Adrenal gland (tissue), 12 donors: ENCODE measurements around the gene RBFOX1. TPM values are rescaled to one million over a fixed set of nuclear protein-coding genes. Genes with fewer than 3 reads are reported as not detected.

Experiments used
- DNase-seq, 7 donors: peaks; one replicate each; pipeline ENCODE4 v3.0.0-alpha.2; 2019 to 2020
- H3K27ac ChIP-seq, 5 donors: fragments of 200-600 bp; sonication (generic) in 4 of 5; 1 replicate in 3 of 5; 2 replicates in 2 of 5; pipeline versions ENCODE4 v1.5.1 to v1.8.0; 2016 to 2020; ENCODE audit warnings: mild to moderate bottlenecking in 1 of 5
- H3K27me3 ChIP-seq: fragments of 200-600 bp; 2 replicates; pipeline ENCODE4 v1.8.0; 2021
- H3K36me3 ChIP-seq, 2 donors: fragments of 200-600 bp; replicated peaks in 1 of 2; 1 replicate in 1 of 2; 2 replicates in 1 of 2; pipeline versions ENCODE4 v1.5.1 to v1.8.0; 2018 to 2022
- H3K4me1 ChIP-seq, 2 donors: fragments of 200-600 bp; replicated peaks in 1 of 2; 1 replicate in 1 of 2; 2 replicates in 1 of 2; pipeline versions ENCODE4 v1.5.1 to v1.8.0; 2018 to 2021
- H3K4me3 ChIP-seq, 4 donors: fragments of 200-600 bp; sonication (generic) in 3 of 4; one replicate each; pipeline ENCODE4 v1.5.1; 2016 to 2018
- H3K9me3 ChIP-seq, 3 donors: fragments of 200-600 bp; sonication (generic) in 1 of 3; replicated peaks in 1 of 3; 1 replicate in 2 of 3; 2 replicates in 1 of 3; pipeline versions ENCODE4 v1.5.1 to v1.8.0; 2016 to 2021
- POLR2A ChIP-seq, 2 donors: fragments of 450-650 bp; IDR thresholded peaks; one replicate each; pipeline ENCODE4 v1.6.1; 2017; ENCODE audit warnings: antibody characterized with exemption in 2 of 2, mild to moderate bottlenecking in 2 of 2, moderate library complexity in 1 of 2
- WGBS, 4 donors: extraction: QIAGEN DNeasy Blood & Tissue Kit in 2 of 4; methylation state at CpG; one replicate each; pipeline versions ENCODE4 v1.1.5 to v1.1.7; 2013 to 2017; 5-methylcytosine and 5-hydroxymethylcytosine counted together
- intact Hi-C, 2 donors: fragments of 100-400 bp; cut with DNase I; formaldehyde crosslinking; loops; one replicate each; pipeline versions ENCODE4 v1.14.1 to v1.15.0; 2022 to 2023
- polyA plus RNA-seq, 3 donors: library from polyadenylated mRNA; stranded (reverse); fragments of 200-250 nt in 2 of 3; fragments of 350-450 nt in 1 of 3; fragmentation: Illumina TruSeq in 1 of 3; extraction: RNeasy Lipid Tissue Mini Kit (QIAGEN cat#74804) in 1 of 3; gene quantifications; one replicate each; pipeline ENCODE4 v1.2.3, GENCODE V29; 2013 to 2014
- total RNA-seq, 9 donors: library from RNA; depleted of rRNA in 4 of 9; stranded (reverse); fragments of >200 nt in 4 of 9; fragments of 120-200 nt in 1 of 9; fragmentation: NEBNext Ultra II Directional in 1 of 9; extraction: Animal tissue kit (Norgen Biotek cat#: 25700) in 1 of 9; gene quantifications; one replicate each; pipeline versions ENCODE4 v1.1.0 to v1.2.4, GENCODE V29; 2013 to 2023
- TF ChIP-seq, protein P1 (sequence below), 6 experiments: fragments of 450-650 bp in 4 of 6; fragments of 200-600 bp in 2 of 6; sonication (generic) in 1 of 6; IDR thresholded peaks; 1 replicate in 5 of 6; 2 replicates in 1 of 6; pipeline versions ENCODE4 v1.5.1 to v1.8.0; 2016 to 2021; ENCODE audit warnings: antibody characterized with exemption in 6 of 6, mild to moderate bottlenecking in 2 of 6, moderate library complexity in 1 of 6
- donor health status: healthy with polysubstance abuse.
- donor health status: Bipolar disorder and iron deficiency.
- donor health status: DM: yes; HTN: yes; CAD: no.
- donor health status: DM: no; HTN: no; CAD: no.
- donor health status: DM: no; HTN: no; CAD: no.
- donor health status: DM: yes; HTN: yes; CAD: no.

Gene RBFOX1
- total and polyA plus RNA-seq, 12 donors: 0.19 to 6.3 (median 0.71) TPM; not detected in 4

DNA sequence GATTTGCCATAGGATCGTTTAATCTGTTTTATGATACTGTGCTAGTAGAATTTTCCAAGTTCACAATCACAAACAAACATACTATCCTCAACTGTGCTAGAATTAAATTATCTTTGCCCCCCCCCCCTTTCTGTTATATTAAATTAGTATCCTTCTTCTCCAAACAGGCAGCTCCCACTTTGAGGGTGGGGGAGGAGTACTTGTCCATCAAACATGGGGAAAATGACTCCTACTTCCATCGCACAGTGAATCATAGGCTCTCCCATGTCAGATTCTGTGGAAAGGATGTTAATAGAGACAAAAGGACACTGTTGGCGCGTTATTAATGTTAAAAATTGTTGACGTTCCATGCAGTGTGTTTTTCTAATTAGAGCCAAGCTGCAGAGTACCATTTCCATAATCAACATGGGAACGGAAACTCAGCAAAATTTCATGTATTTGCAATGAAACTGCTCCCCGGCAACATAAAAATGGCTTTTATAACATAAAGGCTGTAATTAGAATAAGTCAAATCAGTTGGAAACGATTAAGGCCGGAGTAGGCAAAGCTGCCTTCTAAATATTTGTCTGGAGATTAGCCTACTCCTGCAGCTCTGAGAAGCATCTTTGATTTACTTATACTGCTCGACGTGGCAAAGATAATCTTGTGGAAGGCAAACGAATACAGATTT lies 104.6 kb downstream of the RBFOX1 start:
- Histone ChIP-seq H3K4me3 (no peak overlapping the region), H3K27me3 (no peaks in the 10 kb centered on the region), H3K27ac (no peak overlapping the region), H3K4me1 (no peaks in the 10 kb centered on the region), H3K9me3 (no peaks in the 10 kb centered on the region), H3K36me3 (no peaks in the 10 kb centered on the region)
- no peak for TF ChIP-seq POLR2A (IDR thresholded peaks at IDR 0.05)
- TF ChIP-seq, protein P1, sequence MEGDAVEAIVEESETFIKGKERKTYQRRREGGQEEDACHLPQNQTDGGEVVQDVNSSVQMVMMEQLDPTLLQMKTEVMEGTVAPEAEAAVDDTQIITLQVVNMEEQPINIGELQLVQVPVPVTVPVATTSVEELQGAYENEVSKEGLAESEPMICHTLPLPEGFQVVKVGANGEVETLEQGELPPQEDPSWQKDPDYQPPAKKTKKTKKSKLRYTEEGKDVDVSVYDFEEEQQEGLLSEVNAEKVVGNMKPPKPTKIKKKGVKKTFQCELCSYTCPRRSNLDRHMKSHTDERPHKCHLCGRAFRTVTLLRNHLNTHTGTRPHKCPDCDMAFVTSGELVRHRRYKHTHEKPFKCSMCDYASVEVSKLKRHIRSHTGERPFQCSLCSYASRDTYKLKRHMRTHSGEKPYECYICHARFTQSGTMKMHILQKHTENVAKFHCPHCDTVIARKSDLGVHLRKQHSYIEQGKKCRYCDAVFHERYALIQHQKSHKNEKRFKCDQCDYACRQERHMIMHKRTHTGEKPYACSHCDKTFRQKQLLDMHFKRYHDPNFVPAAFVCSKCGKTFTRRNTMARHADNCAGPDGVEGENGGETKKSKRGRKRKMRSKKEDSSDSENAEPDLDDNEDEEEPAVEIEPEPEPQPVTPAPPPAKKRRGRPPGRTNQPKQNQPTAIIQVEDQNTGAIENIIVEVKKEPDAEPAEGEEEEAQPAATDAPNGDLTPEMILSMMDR (IDR thresholded peaks at IDR 0.05): no peak
- DNase-seq: no peak
- 63 to 75% (median 70%) methylated on average over 12 of the region's 12 CpGs for WGBS, 4 donors
- intact Hi-C loops: no loop called here

DNA sequence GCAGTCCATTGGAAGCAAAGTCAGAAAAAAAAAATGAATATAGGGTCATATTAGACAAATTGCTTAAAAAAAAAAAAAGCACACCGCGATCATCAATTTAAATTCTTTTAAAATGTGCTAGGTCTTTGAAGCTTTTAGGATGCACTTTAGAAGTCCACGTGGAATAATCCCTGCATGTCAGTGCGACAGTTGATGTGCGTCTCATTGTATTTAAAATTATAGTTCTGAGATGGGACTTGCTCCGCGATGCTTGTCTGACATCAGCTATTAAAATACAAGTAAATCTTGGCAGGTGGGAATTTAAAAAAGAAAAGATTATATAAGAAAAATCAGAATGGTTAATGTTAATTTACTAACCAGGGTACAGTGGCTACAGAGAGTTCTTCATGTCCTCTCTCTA lies 105.2 kb downstream of the RBFOX1 start:
- Histone ChIP-seq H3K4me1 (no peaks in the 10 kb centered on the region), H3K9me3 (no peaks in the 10 kb centered on the region), H3K4me3 (no peak overlapping the region), H3K36me3 (no peaks in the 10 kb centered on the region), H3K27ac (no peak overlapping the region), H3K27me3 (no peaks in the 10 kb centered on the region)
- 87 to 89% (median 88%) methylated on average over 7 of the region's 7 CpGs for WGBS, 4 donors
- DNase-seq: no peak
- TF ChIP-seq, protein P1 (IDR thresholded peaks at IDR 0.05): no peak
- no peak for TF ChIP-seq POLR2A (IDR thresholded peaks at IDR 0.05)
- intact Hi-C loops: no loop called here

DNA sequence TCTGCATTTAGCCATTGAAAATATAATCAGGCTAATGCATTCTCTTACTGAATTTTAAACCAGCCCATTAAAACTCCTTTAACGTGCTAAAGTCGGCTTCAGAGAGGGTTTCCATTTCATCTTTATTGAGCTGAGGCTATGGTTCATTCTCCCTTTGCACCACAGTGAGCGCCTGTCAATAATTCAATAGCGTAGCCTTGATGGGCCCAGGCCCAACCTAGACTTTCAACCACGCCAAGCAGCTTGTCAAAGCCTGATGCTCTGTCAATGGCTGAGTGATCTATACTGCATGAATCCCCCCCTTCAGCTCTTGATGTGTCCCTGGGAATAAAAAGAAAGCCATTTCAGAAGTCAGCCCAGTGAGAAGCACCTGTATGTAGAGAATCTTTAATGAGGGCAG lies 106.0 kb downstream of the RBFOX1 start:
- H3K27me3 ChIP-seq: no peaks in the 10 kb centered on the region
- intact Hi-C loops: no loop called here
- no peak for DNase-seq
- no peaks in the 10 kb centered on the region for H3K9me3 ChIP-seq
- no peak overlapping the region for H3K4me3 ChIP-seq
- TF ChIP-seq, protein P1 (IDR thresholded peaks at IDR 0.05): no peak
- no peak for TF ChIP-seq POLR2A (IDR thresholded peaks at IDR 0.05)
- WGBS, 4 donors: 78 to 81% (median 80%) methylated on average over 5 of the region's 5 CpGs
- H3K4me1 ChIP-seq: no peaks in the 10 kb centered on the region
- H3K36me3 ChIP-seq: no peaks in the 10 kb centered on the region
- H3K27ac ChIP-seq: no peak overlapping the region

DNA sequence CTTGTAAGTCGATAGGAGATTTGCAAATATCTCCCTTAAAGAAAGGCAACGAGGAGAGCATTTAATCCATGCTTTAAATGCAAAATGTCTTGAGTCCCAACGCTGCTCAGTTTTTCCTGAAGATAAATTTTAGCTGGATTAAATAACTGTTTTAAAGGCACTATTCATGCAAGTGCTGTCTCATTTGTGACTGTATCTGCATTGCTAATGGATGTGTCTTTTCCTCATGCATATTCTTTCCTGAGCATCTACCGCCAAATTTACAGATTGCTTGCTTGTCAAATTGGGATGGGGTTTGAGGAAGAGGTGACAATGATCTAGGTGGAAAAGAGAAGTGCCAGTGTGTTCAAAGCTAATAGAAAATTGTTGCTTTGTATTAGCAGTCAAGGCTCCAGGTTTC lies 106.9 kb downstream of the RBFOX1 start:
- Histone ChIP-seq H3K27me3 (no peaks in the 10 kb centered on the region), H3K9me3 (no peaks in the 10 kb centered on the region), H3K36me3 (no peaks in the 10 kb centered on the region), H3K4me3 (no peak overlapping the region), H3K27ac (no peak overlapping the region), H3K4me1 (no peaks in the 10 kb centered on the region)
- DNase-seq: no peak
- intact Hi-C loops: no loop called here
- no peak for TF ChIP-seq POLR2A (IDR thresholded peaks at IDR 0.05)
- TF ChIP-seq, protein P1 (IDR thresholded peaks at IDR 0.05): no peak
- 57 to 67% (median 59%) methylated on average over 4 of the region's 4 CpGs for WGBS, 4 donors
